Measurements from ENCODE around the gene COL4A5. TPM values are rescaled to one million over a fixed set of nuclear protein-coding genes. Genes with fewer than 3 reads are reported as not detected.

Gene COL4A5
- total and polyA plus RNA-seq, 2 of the 8 experiments (the other 6 are each of a cell fraction or from before 2014, with no cell fraction given): 24.9 to 30.2 TPM

DNA sequence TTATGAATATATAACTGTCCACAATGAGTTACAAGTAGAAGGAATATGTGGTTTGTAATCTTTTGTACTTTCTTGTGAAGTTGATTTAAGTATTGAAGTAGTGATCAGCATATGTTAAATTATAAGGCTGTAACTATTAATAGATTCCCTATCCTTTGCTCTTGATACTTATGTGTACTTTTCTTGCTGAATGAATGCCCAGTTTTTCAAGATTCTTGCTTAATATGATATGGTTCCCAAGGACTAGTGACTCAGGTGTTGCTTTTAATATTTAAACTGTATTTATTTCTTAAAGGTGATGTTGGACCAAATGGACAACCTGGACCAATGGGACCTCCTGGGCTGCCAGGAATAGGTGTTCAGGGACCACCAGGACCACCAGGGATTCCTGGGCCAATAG is 175.0 kb downstream of the COL4A5 start:
- no peak overlapping the region for H3K18ac ChIP-seq (ENCODE audit: extremely low read depth, low read length)
- no peak overlapping the region for H4K5ac ChIP-seq (ENCODE audit: insufficient read length, low read depth, low read length)
- CTCF ChIA-PET (ENCODE audit: partially characterized antibody): no interaction called here
- no peak overlapping the region for H3K56ac ChIP-seq (replicated peaks; ENCODE audit: insufficient read length, low read depth, low read length)
- no peaks in the 10 kb centered on the region for H3K79me2 ChIP-seq (ENCODE audit: control insufficient read depth in 1 of 2, insufficient read depth in 2 of 2, low read length in 2 of 2)
- H3K4me1 ChIP-seq (replicated peaks in 1 of 4; ENCODE audit: control insufficient read depth in 3 of 4, insufficient read depth in 4 of 4, low read length in 3 of 4): no peaks in the 10 kb centered on the region
- TF ChIP-seq SIRT6 (IDR thresholded peaks at IDR 0.05; ENCODE audit: low read length): no peak
- TF ChIP-seq RBBP5 (IDR thresholded peaks at IDR 0.05; ENCODE audit: borderline replicate concordance, low read depth, low read length): no peak
- no peak for TF ChIP-seq KDM4A (IDR thresholded peaks at IDR 0.05; ENCODE audit: low read depth, low read length, severe bottlenecking)
- no peak for TF ChIP-seq GTF2F1 (IDR thresholded peaks at IDR 0.05; ENCODE audit: borderline replicate concordance, low read depth, low read length)
- no peak for TF ChIP-seq POLR2A (IDR thresholded peaks at IDR 0.05; ENCODE audit: control extremely low read depth in 1 of 2, low read depth in 2 of 2, low read length in 2 of 2)
- no peak for TF ChIP-seq EZH2 (IDR thresholded peaks at IDR 0.05; ENCODE audit: low read depth, low read length, severe bottlenecking)
- POLR2A ChIA-PET (ENCODE audit: partially characterized antibody): no interaction called here
- no peak overlapping the region for H2BK120ac ChIP-seq (replicated peaks; ENCODE audit: low read depth, low read length)
- no peak overlapping the region for H3K14ac ChIP-seq (ENCODE audit: insufficient read length)
- no peak overlapping the region for H3K23ac ChIP-seq (ENCODE audit: insufficient read length)
- no peaks in the 10 kb centered on the region for H3K36me3 ChIP-seq (ENCODE audit: control insufficient read depth in 2 of 4, insufficient read depth in 4 of 4, low read length in 3 of 4)
- no peak overlapping the region for H3K4ac ChIP-seq (replicated peaks; ENCODE audit: insufficient read length, low read depth, low read length)
- H3K27me3 ChIP-seq (replicated peaks in 1 of 4; ENCODE audit: control insufficient read depth in 3 of 4, extremely low read depth in 1 of 4, insufficient read depth in 3 of 4, low read length in 3 of 4): no peaks in the 10 kb centered on the region
- H3K4me3 ChIP-seq (ENCODE audit: extremely low read depth in 1 of 4, insufficient read depth in 2 of 4, low read depth in 3 of 4, low read length in 4 of 4): no peak overlapping the region
- H3K27ac ChIP-seq (ENCODE audit: low read depth, low read length): no peak overlapping the region
- H3K9ac ChIP-seq (replicated peaks in 1 of 4; ENCODE audit: extremely low read depth in 1 of 4, low read depth in 3 of 4, low read length in 3 of 4): no peak overlapping the region
- H4K20me1 ChIP-seq (replicated peaks in 1 of 2; ENCODE audit: control insufficient read depth in 1 of 2, insufficient read depth in 2 of 2, low read length in 2 of 2): no peaks in the 10 kb centered on the region
- FAIRE-seq: no peak
- H3K79me1 ChIP-seq (ENCODE audit: low read depth, low read length): no peaks in the 10 kb centered on the region
- no peak overlapping the region for H2BK20ac ChIP-seq (ENCODE audit: low read length)
- no peak overlapping the region for H3K4me2 ChIP-seq (ENCODE audit: insufficient read depth in 1 of 2, low read depth in 2 of 2, low read length in 2 of 2)
- H3K9me3 ChIP-seq (ENCODE audit: insufficient read depth in 2 of 2, low read depth in 1 of 2, low read length in 1 of 2): no peaks in the 10 kb centered on the region
- H4K91ac ChIP-seq (replicated peaks; ENCODE audit: insufficient read length, low read length): no peak overlapping the region
- no peak overlapping the region for H4K8ac ChIP-seq (ENCODE audit: extremely low read depth, insufficient read depth, low read length)
- no peak overlapping the region for H2BK5ac ChIP-seq (ENCODE audit: low read depth, low read length)
- no peak overlapping the region for H2AK5ac ChIP-seq (ENCODE audit: low read depth, low read length)
- H2BK15ac ChIP-seq (ENCODE audit: low read length): no peak overlapping the region
- no peak overlapping the region for H2BK12ac ChIP-seq (ENCODE audit: low read depth, low read length)
- DNase-seq (ENCODE audit: low read depth in 1 of 2, low spot score in 2 of 2): no peak
- H2AFZ ChIP-seq (ENCODE audit: low read length): no peak overlapping the region
- no peaks in the 10 kb centered on the region for H3K23me2 ChIP-seq (ENCODE audit: low read depth, low read length)

All from H1 (cell line).